Fibroblast of mammary gland (primary cell): Measurements from ENCODE around the gene SVIL.

Experiments
- DNase-seq: peaks from one replicate; pipeline ENCODE4 v3.0.0-alpha.2; 2010; ENCODE audit warnings: low read depth
- H3K4me3 ChIP-seq: 2 replicates; pipeline ENCODE4 v1.5.1; 2011; ENCODE audit warnings: low read depth, mild to moderate bottlenecking, low read length, moderate library complexity; ENCODE audit not compliant: control insufficient read depth
- TF ChIP-seq, protein P1 (sequence below): conservative IDR thresholded peaks from 2 replicates; pipeline ENCODE4 v1.5.1; 2011; ENCODE audit warnings: low read depth, low read length, inconsistent platforms; ENCODE audit not compliant: control insufficient read depth, insufficient read depth

SVIL gene

GRCh38 chr10:29646238-29646902 lies 11.6 kb upstream of the SVIL start:
- peak overlapping the region; percentile 36 for H3K4me3 ChIP-seq
- DNase-seq, result peak; percentile 92
- TF ChIP-seq, protein P1, sequence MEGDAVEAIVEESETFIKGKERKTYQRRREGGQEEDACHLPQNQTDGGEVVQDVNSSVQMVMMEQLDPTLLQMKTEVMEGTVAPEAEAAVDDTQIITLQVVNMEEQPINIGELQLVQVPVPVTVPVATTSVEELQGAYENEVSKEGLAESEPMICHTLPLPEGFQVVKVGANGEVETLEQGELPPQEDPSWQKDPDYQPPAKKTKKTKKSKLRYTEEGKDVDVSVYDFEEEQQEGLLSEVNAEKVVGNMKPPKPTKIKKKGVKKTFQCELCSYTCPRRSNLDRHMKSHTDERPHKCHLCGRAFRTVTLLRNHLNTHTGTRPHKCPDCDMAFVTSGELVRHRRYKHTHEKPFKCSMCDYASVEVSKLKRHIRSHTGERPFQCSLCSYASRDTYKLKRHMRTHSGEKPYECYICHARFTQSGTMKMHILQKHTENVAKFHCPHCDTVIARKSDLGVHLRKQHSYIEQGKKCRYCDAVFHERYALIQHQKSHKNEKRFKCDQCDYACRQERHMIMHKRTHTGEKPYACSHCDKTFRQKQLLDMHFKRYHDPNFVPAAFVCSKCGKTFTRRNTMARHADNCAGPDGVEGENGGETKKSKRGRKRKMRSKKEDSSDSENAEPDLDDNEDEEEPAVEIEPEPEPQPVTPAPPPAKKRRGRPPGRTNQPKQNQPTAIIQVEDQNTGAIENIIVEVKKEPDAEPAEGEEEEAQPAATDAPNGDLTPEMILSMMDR, result no peak

DNA sequence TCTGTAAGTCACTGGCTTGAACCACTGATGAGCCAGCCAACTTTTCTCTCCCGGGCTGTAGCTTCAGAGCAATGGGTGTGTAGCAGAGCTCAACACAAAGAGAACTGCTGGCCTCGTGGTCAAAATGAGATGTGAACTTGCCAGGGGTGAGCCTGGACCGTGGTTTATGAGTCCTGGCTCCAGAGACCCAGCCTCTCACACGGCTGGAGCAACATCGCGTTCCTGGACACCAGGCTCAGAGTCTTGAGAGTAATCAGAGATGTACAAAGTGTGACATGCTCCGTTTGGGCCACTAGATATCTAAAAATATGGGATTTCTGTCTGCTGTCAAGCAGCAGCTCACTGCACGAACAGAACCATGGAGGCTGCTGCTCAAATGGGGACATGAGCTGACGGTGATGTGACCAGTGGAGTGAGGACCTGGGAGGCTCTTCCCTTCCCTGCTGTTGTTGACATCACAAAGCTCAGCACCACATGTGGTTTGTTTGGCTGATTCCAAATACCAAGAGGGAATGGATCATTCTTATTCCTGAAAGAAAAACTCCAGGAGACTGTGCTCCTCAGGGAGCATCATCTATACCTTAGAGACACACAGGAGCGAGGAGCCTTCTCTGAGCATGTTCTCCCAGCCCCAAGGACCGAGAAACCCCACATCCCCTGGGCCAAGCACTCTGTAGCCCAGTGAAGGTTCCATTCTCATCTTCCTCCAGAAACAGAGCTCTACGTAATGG lies 9.2 kb upstream of the SVIL start:
- peak; percentile 75 for DNase-seq
- no peak overlapping the region for H3K4me3 ChIP-seq
- TF ChIP-seq, protein P1, result no peak

GRCh38 chr10:29642990-29643389 lies 8.2 kb upstream of the SVIL start:
- TF ChIP-seq, protein P1, result no peak
- H3K4me3 ChIP-seq, result no peak overlapping the region
- DNase-seq, result peak; percentile 94

GRCh38 chr10:29637537-29637936 lies 2.8 kb upstream of the SVIL start:
- TF ChIP-seq, protein P1, result no peak
- H3K4me3 ChIP-seq, result no peak overlapping the region
- DNase-seq, result no peak

- DNase-seq, result peak; percentile 83
- TF ChIP-seq, protein P1, result no peak
- no peak overlapping the region for H3K4me3 ChIP-seq
These were observed 1.4 kb upstream of the SVIL start for GRCh38 chr10:29636178-29636577.

- DNase-seq, result peak; percentile 42
- no peak overlapping the region for H3K4me3 ChIP-seq
- TF ChIP-seq, protein P1, result no peak
These were observed 957 bp upstream of the SVIL start for GRCh38 chr10:29635711-29636144.

DNA sequence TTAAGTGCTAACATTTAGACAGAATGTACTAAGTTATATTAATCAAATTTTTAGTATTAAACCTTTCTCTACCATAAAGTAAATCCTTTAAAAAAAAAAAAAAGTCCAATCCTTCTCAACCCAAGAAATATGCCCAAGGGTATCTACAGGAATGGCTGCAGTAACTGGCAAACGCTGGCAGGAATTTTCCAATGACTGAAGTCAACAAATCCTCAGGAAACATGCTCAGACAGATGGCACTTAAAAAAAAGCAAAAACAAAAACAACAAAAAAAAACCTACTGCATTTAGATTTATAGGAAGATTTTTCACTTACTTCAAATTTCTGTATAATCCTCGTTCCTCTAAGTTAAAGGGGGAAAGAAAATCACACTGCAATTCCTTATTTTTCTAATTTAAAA lies 666 bp downstream of the SVIL start:
- H3K4me3 ChIP-seq, result peak overlapping the region; percentile 38
- TF ChIP-seq, protein P1, result no peak
- no peak for DNase-seq
